IMR-90 (cell line): Measurements from ENCODE around the gene IGF1. TPM values are rescaled to one million over a fixed set of nuclear protein-coding genes. Genes with fewer than 3 reads are reported as not detected.

Experiments
- ATAC-seq: fragments of 200-7000 bp; cut with Tn5 transposase; 2 replicates; pipeline ENCODE4 v1.9.1; 2020; ENCODE audit warnings: low read depth, mild to moderate bottlenecking, moderate library complexity
- BruUV-seq: library from RNA; stranded (reverse); fragments of 400-500 nt; replicated peaks from 2 replicates; lab custom pipeline; 2021; lab: Mats Ljungman, UMichigan
- CTCF ChIA-PET: fragments of 300-600 bp; formaldehyde crosslinking; extraction: SDS; loops from one replicate; lab custom pipeline; 2021; ENCODE audit warnings: antibody characterized with exemption; lab: Yijun Ruan, JAX
- POLR2A ChIA-PET: fragments of 300-600 bp; sonication (Branson Sonifier 250); formaldehyde crosslinking; loops from one replicate; lab custom pipeline; 2022; ENCODE audit warnings: antibody characterized with exemption; ENCODE audit not compliant: unreplicated experiment; lab: Charles Lee
- DNase-seq: peaks from one replicate; pipeline ENCODE4 v3.0.0; 2013
- H2AFZ ChIP-seq: replicated peaks from 2 replicates; pipeline ENCODE3; 2013; ENCODE audit warnings: low read length, mild to moderate bottlenecking; ENCODE audit not compliant: poor library complexity
- H2AK5ac ChIP-seq: 2 replicates; pipeline ENCODE4 v1.6.1; 2013; ENCODE audit warnings: low read depth, low read length, inconsistent platforms
- H2AK9ac ChIP-seq: replicated peaks from 2 replicates; pipeline ENCODE3; 2013; ENCODE audit warnings: mild to moderate bottlenecking, low read depth, low read length, moderate library complexity; ENCODE audit not compliant: poor library complexity
- H2BK120ac ChIP-seq: 2 replicates; pipeline ENCODE4 v1.6.1; 2013; ENCODE audit warnings: low read depth, low read length, inconsistent platforms
- H2BK15ac ChIP-seq: 3 replicates; pipeline ENCODE4 v1.6.1; 2013; ENCODE audit warnings: low read depth, low read length, inconsistent platforms
- H2BK20ac ChIP-seq: 2 replicates; pipeline ENCODE4 v1.6.1; 2013; ENCODE audit warnings: low read depth, mild to moderate bottlenecking, inconsistent platforms, low read length, moderate library complexity
- H2BK5ac ChIP-seq: 2 replicates; pipeline ENCODE4 v1.6.1; 2013; ENCODE audit warnings: mild to moderate bottlenecking, low read depth, low read length, inconsistent platforms; ENCODE audit not compliant: poor library complexity, severe bottlenecking
- H3K14ac ChIP-seq: replicated peaks from 2 replicates; pipeline ENCODE4 v1.6.1; 2013; ENCODE audit warnings: low read depth, low read length, inconsistent platforms
- H3K18ac ChIP-seq: 2 replicates; pipeline ENCODE4 v1.6.1; 2013; ENCODE audit warnings: low read depth, low read length, control low read depth
- H3K23ac ChIP-seq: 2 replicates; pipeline ENCODE4 v1.6.1; 2013; ENCODE audit warnings: low read depth, low read length, inconsistent platforms
- H3K27ac ChIP-seq: 2 replicates; pipeline ENCODE4 v1.5.1; 2013; ENCODE audit warnings: mild to moderate bottlenecking, control low read depth, low read length; ENCODE audit not compliant: insufficient read depth
- H3K27me3 ChIP-seq: 2 replicates; pipeline ENCODE4 v1.6.1; 2013; ENCODE audit warnings: low read length; ENCODE audit not compliant: control insufficient read depth, insufficient read depth
- H3K36me3 ChIP-seq: 2 replicates; pipeline ENCODE4 v1.6.1; 2013; ENCODE audit warnings: low read length, mixed read lengths; ENCODE audit not compliant: control insufficient read depth, insufficient read depth
- H3K4ac ChIP-seq: 2 replicates; pipeline ENCODE4 v1.6.1; 2013; ENCODE audit warnings: low read depth, low read length, inconsistent platforms
- H3K4me1 ChIP-seq: 2 replicates; pipeline ENCODE4 v1.6.1; 2013; ENCODE audit warnings: low read length, mixed read lengths; ENCODE audit not compliant: control insufficient read depth, insufficient read depth
- H3K4me2 ChIP-seq: 2 replicates; pipeline ENCODE4 v1.6.1; 2013; ENCODE audit warnings: low read depth, mild to moderate bottlenecking, control low read depth, low read length, moderate library complexity
- H3K4me3 ChIP-seq: 2 replicates; pipeline ENCODE4 v1.5.1; 2013; ENCODE audit warnings: low read depth, mild to moderate bottlenecking, control low read depth, low read length, moderate library complexity; ENCODE audit not compliant: insufficient read depth
- H3K56ac ChIP-seq: 2 replicates; pipeline ENCODE4 v1.6.1; 2013; ENCODE audit warnings: low read length, inconsistent platforms; ENCODE audit not compliant: insufficient read depth; ENCODE audit errors: extremely low read depth
- H3K79me1 ChIP-seq, 2 experiments: 2 replicates each; pipeline ENCODE4 v1.6.1; 2013; ENCODE audit warnings: low read length in 2 of 2, inconsistent platforms in 1 of 2, low read depth in 1 of 2
- H3K9ac ChIP-seq: 2 replicates; pipeline ENCODE4 v1.6.1; 2013; ENCODE audit warnings: low read depth, low read length, control low read depth
- H3K9me1 ChIP-seq: 2 replicates; pipeline ENCODE4 v1.6.1; 2013; ENCODE audit warnings: low read length, inconsistent platforms; ENCODE audit not compliant: insufficient read depth
- H3K9me3 ChIP-seq: 2 replicates; pipeline ENCODE4 v1.6.1; 2013; ENCODE audit warnings: low read length; ENCODE audit not compliant: control insufficient read depth, insufficient read depth
- H4K20me1 ChIP-seq: 2 replicates; pipeline ENCODE4 v1.6.1; 2013; ENCODE audit warnings: low read length, inconsistent platforms; ENCODE audit not compliant: insufficient read depth
- H4K5ac ChIP-seq: 2 replicates; pipeline ENCODE4 v1.6.1; 2013; ENCODE audit warnings: mild to moderate bottlenecking, low read depth, low read length, control low read depth
- H4K8ac ChIP-seq, 2 experiments: 2 replicates each; pipeline ENCODE4 v1.6.1; 2013; ENCODE audit warnings: low read depth in 2 of 2, low read length in 2 of 2, control low read depth in 1 of 2, inconsistent platforms in 1 of 2
- H4K91ac ChIP-seq: 2 replicates; pipeline ENCODE4 v1.6.1; 2013; ENCODE audit warnings: low read depth, low read length, inconsistent platforms; ENCODE audit not compliant: insufficient read depth
- BHLHE40 ChIP-seq: fragments of 150-350 bp; IDR thresholded peaks from 2 replicates; pipeline ENCODE4 v1.6.1; 2016; ENCODE audit warnings: mild to moderate bottlenecking, low read depth, low read length
- CEBPB ChIP-seq: IDR thresholded peaks from 2 replicates; pipeline ENCODE4 v1.6.1; 2012; ENCODE audit warnings: low read depth, low read length, improper control_type of control experiment
- CHD1 ChIP-seq: IDR thresholded peaks from 2 replicates; pipeline ENCODE4 v1.6.1; 2012; ENCODE audit warnings: low read depth, low read length, improper control_type of control experiment
- FOS ChIP-seq: fragments of 150-350 bp; IDR thresholded peaks from 2 replicates; pipeline ENCODE4 v1.6.1; 2016; ENCODE audit warnings: low read depth, low read length
- MAFK ChIP-seq: IDR thresholded peaks from 2 replicates; pipeline ENCODE4 v1.6.1; 2012; ENCODE audit warnings: low read depth, low read length, improper control_type of control experiment
- MAZ ChIP-seq: IDR thresholded peaks from 2 replicates; pipeline ENCODE4 v1.6.1; 2012; ENCODE audit warnings: low read depth, mild to moderate bottlenecking, low read length, improper control_type of control experiment, moderate library complexity, borderline replicate concordance
- MXI1 ChIP-seq: IDR thresholded peaks from 2 replicates; pipeline ENCODE4 v1.6.1; 2012; ENCODE audit warnings: low read depth, mild to moderate bottlenecking, low read length, moderate library complexity, borderline replicate concordance
- NFE2L2 ChIP-seq: fragments of 150-350 bp; IDR thresholded peaks from 2 replicates; pipeline ENCODE4 v1.6.1; 2016; ENCODE audit warnings: low read depth, mild to moderate bottlenecking, low read length
- POLR2A ChIP-seq: IDR thresholded peaks from 2 replicates; pipeline ENCODE4 v1.6.1; 2012; ENCODE audit warnings: mild to moderate bottlenecking, low read depth, low read length
- RAD21 ChIP-seq: IDR thresholded peaks from 2 replicates; pipeline ENCODE4 v1.6.1; 2012; ENCODE audit warnings: low read length, improper control_type of control experiment
- RCOR1 ChIP-seq: IDR thresholded peaks from 2 replicates; pipeline ENCODE4 v1.6.1; 2012; ENCODE audit warnings: mild to moderate bottlenecking, low read length, improper control_type of control experiment; ENCODE audit not compliant: insufficient replicate concordance
- RFX5 ChIP-seq: IDR thresholded peaks from 2 replicates; pipeline ENCODE4 v1.8.0; 2012; ENCODE audit warnings: low read depth, mild to moderate bottlenecking, low read length, moderate library complexity
- SMC3 ChIP-seq: fragments of 150-350 bp; IDR thresholded peaks from 2 replicates; pipeline ENCODE4 v1.6.1; 2016; ENCODE audit warnings: low read depth, mild to moderate bottlenecking, antibody characterized with exemption, low read length, moderate library complexity
- WGBS, 2 experiments: methylation state at CpG; one replicate each; pipeline versions ENCODE4 v1.1.5 to v1.1.7; 2013; ENCODE audit warnings: missing lambda C conversion rate in 2 of 2; ENCODE audit not compliant: insufficient read length in 1 of 2; ENCODE audit errors: extremely low coverage in 2 of 2; 5-methylcytosine and 5-hydroxymethylcytosine counted together
- dilution Hi-C: fragments of 300-500 bp; cut with HindIII; formaldehyde crosslinking; loops from one replicate; pipeline ENCODE4 v1.14.3; 2018; ENCODE audit warnings: low sequenced_read_pairs; ENCODE audit not compliant: unreplicated experiment
- in situ Hi-C: fragments of 300-500 bp; cut with MboI; formaldehyde crosslinking; loops from 3 replicates; pipeline ENCODE4 v1.14.3; 2019; ENCODE audit warnings: low sequenced_read_pairs, inconsistent platforms, mixed read lengths
- intact Hi-C: fragments of 100-400 bp; cut with micrococcal nuclease; formaldehyde crosslinking; loops from 2 replicates; pipeline ENCODE4 v1.10.0; 2022
- polyA plus RNA-seq, 3 experiments: library from polyadenylated mRNA; depleted of rRNA; stranded (reverse); fragments of >200 nt; gene quantifications; 2 replicates each; pipeline ENCODE4 v1.2.3, GENCODE V29; 2012; ENCODE audit warnings: low replicate concordance in 1 of 3
- total RNA-seq: library from RNA; depleted of rRNA; stranded (reverse); fragments of >200 nt; gene quantifications from 2 replicates; pipeline ENCODE4 v1.2.3, GENCODE V29; 2012
- TF ChIP-seq, protein P1 (sequence below): fragments of 150-350 bp; IDR thresholded peaks from 2 replicates; pipeline ENCODE4 v1.6.1; 2017; ENCODE audit warnings: mild to moderate bottlenecking, antibody characterized with exemption, low read length, low read depth
- TF ChIP-seq, protein P2 (sequence below): conservative IDR thresholded peaks from 2 replicates; pipeline ENCODE4 v1.5.1; 2012; ENCODE audit warnings: mild to moderate bottlenecking, low read depth, low read length, improper control_type of control experiment
- TF ChIP-seq, protein P3 (sequence below): fragments of 150-350 bp; IDR thresholded peaks from 2 replicates; pipeline ENCODE4 v1.6.1; 2016; ENCODE audit warnings: low read depth, mild to moderate bottlenecking, low read length, moderate library complexity, borderline replicate concordance

Gene IGF1
- total and polyA plus RNA-seq, 2 of the 4 experiments (the other 2 are of a cell fraction): under 0.01 to 0.12 TPM

DNA sequence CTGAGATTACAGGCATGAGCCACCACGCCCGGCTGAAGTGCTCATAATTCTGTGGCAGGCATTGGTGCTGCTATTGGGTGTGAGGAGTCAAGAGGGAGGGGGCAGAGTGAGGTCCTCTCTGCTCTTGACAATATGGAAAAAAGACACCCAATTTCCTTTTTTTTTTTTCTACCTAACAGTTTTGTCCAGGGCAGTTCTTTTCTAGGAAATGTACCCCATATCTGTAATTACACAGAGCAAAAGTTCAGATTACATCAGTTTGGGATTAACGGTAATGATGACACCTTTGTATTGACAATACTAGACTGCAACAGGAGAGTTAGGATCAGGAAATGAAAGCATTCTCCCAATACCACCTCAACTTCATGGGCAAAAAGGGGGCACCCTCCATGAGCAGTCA is 36.3 kb downstream of the IGF1 start:
- no peaks in the 10 kb centered on the region for H3K9me3 ChIP-seq
- no peak overlapping the region for H2AK5ac ChIP-seq
- no peak overlapping the region for H3K23ac ChIP-seq
- H2BK120ac ChIP-seq: no peak overlapping the region
- H4K8ac ChIP-seq: no peak overlapping the region
- ChIA-PET CTCF (no interaction called here), POLR2A (no interaction called here)
- H4K20me1 ChIP-seq: no peaks in the 10 kb centered on the region
- H3K56ac ChIP-seq: no peak overlapping the region
- intact Hi-C loops: no loop called here
- peaks cover 5% of the 10 kb centered on the region for H3K4me1 ChIP-seq
- no TSS peak for BruUV-seq
- no peaks in the 10 kb centered on the region; the same call in 1 of the 2 replicates for H3K9me1 ChIP-seq
- no peaks in the 10 kb centered on the region for H3K36me3 ChIP-seq
- H3K27me3 ChIP-seq: no peaks in the 10 kb centered on the region
- H2BK15ac ChIP-seq: no peak overlapping the region
- DNase-seq (no peak), ATAC-seq (no peak)
- no peak overlapping the region for H3K18ac ChIP-seq
- no peak overlapping the region for H4K5ac ChIP-seq
- H3K9ac ChIP-seq: no peak overlapping the region
- no peak overlapping the region for H2AK9ac ChIP-seq
- H3K4me3 ChIP-seq: no peak overlapping the region
- TF ChIP-seq SMC3 (no peak), RAD21 (no peak), FOS (no peak), NFE2L2 (no peak), BHLHE40 (no peak), MAFK (no peak), POLR2A (no peak), RFX5 (no peak), RCOR1 (no peak), CHD1 (no peak), MAZ (no peak), CEBPB (no peak), MXI1 (no peak)
- TF ChIP-seq, protein P1, sequence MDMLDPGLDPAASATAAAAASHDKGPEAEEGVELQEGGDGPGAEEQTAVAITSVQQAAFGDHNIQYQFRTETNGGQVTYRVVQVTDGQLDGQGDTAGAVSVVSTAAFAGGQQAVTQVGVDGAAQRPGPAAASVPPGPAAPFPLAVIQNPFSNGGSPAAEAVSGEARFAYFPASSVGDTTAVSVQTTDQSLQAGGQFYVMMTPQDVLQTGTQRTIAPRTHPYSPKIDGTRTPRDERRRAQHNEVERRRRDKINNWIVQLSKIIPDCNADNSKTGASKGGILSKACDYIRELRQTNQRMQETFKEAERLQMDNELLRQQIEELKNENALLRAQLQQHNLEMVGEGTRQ: no peak
- TF ChIP-seq, protein P2, sequence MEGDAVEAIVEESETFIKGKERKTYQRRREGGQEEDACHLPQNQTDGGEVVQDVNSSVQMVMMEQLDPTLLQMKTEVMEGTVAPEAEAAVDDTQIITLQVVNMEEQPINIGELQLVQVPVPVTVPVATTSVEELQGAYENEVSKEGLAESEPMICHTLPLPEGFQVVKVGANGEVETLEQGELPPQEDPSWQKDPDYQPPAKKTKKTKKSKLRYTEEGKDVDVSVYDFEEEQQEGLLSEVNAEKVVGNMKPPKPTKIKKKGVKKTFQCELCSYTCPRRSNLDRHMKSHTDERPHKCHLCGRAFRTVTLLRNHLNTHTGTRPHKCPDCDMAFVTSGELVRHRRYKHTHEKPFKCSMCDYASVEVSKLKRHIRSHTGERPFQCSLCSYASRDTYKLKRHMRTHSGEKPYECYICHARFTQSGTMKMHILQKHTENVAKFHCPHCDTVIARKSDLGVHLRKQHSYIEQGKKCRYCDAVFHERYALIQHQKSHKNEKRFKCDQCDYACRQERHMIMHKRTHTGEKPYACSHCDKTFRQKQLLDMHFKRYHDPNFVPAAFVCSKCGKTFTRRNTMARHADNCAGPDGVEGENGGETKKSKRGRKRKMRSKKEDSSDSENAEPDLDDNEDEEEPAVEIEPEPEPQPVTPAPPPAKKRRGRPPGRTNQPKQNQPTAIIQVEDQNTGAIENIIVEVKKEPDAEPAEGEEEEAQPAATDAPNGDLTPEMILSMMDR: no peak
- TF ChIP-seq, protein P3, sequence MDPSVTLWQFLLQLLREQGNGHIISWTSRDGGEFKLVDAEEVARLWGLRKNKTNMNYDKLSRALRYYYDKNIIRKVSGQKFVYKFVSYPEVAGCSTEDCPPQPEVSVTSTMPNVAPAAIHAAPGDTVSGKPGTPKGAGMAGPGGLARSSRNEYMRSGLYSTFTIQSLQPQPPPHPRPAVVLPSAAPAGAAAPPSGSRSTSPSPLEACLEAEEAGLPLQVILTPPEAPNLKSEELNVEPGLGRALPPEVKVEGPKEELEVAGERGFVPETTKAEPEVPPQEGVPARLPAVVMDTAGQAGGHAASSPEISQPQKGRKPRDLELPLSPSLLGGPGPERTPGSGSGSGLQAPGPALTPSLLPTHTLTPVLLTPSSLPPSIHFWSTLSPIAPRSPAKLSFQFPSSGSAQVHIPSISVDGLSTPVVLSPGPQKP: no peak
- dilution Hi-C loops: no loop called here
- no peak overlapping the region for H2AFZ ChIP-seq
- no peak overlapping the region for H2BK5ac ChIP-seq
- H2BK20ac ChIP-seq: no peak overlapping the region
- H3K4me2 ChIP-seq: no peak overlapping the region
- H3K79me1 ChIP-seq: no peaks in the 10 kb centered on the region
- no peak overlapping the region for H4K91ac ChIP-seq
- WGBS, 2 experiments: no CpG with 5 or more reads among the region's 3 CpGs
- H3K14ac ChIP-seq: no peak overlapping the region
- no peak overlapping the region for H3K27ac ChIP-seq
- no peak overlapping the region for H3K4ac ChIP-seq
- in situ Hi-C loops: no loop called here
